NCI-H2227 treated with DMSO at 0.1 percent for 48 hours (cell line): ENCODE results near the gene APBA3.

Experiments
- DNase-seq: peaks from one replicate; lab custom pipeline; 2025; lab: John Stamatoyannopoulos, UW

APBA3 gene

GRCh38 chr19:3745363-3746045, 16.0 kb downstream of the APBA3 start:
- DNase-seq: no peak

- DNase-seq: no peak
These were observed 18.0 kb downstream of the APBA3 start for GRCh38 chr19:3743486-3743885.

- DNase-seq: no peak
These were observed 21.1 kb downstream of the APBA3 start for GRCh38 chr19:3740431-3740830.

- no peak for DNase-seq
These were observed 22.8 kb downstream of the APBA3 start for GRCh38 chr19:3738477-3739220.

- DNase-seq: no peak
These were observed 23.8 kb downstream of the APBA3 start for GRCh38 chr19:3737487-3738205.

- no peak for DNase-seq
These were observed 25.3 kb downstream of the APBA3 start for GRCh38 chr19:3736106-3736724.

GRCh38 chr19:3734310-3734600, 27.2 kb downstream of the APBA3 start:
- DNase-seq: no peak

- DNase-seq: no peak
These were observed 27.8 kb downstream of the APBA3 start for GRCh38 chr19:3733549-3734309.

- no peak for DNase-seq
These were observed 29.4 kb downstream of the APBA3 start for GRCh38 chr19:3732108-3732507.

GRCh38 chr19:3730457-3730958, 31.0 kb downstream of the APBA3 start:
- no peak for DNase-seq

- no peak for DNase-seq
These were observed 35.7 kb downstream of the APBA3 start for GRCh38 chr19:3725640-3726310.

- DNase-seq: no peak
These were observed 36.4 kb downstream of the APBA3 start for GRCh38 chr19:3725121-3725520.

GRCh38 chr19:3723883-3724282, 37.6 kb downstream of the APBA3 start:
- DNase-seq: no peak

GRCh38 chr19:3723110-3723488, 38.4 kb downstream of the APBA3 start:
- no peak for DNase-seq

- peak; percentile 7 for DNase-seq
These were observed 38.9 kb downstream of the APBA3 start for GRCh38 chr19:3722443-3723109.

GRCh38 chr19:3721887-3722442, 39.5 kb downstream of the APBA3 start:
- DNase-seq: no peak

- peak; percentile 59 for DNase-seq
These were observed 40.2 kb downstream of the APBA3 start for GRCh38 chr19:3721131-3721886.

GRCh38 chr19:3720349-3720917, 41.1 kb downstream of the APBA3 start:
- DNase-seq: no peak

GRCh38 chr19:3719868-3720267, 41.6 kb downstream of the APBA3 start:
- DNase-seq: no peak
